ENCODE results near the gene SMIM1.

The SMIM1 gene

DNA sequence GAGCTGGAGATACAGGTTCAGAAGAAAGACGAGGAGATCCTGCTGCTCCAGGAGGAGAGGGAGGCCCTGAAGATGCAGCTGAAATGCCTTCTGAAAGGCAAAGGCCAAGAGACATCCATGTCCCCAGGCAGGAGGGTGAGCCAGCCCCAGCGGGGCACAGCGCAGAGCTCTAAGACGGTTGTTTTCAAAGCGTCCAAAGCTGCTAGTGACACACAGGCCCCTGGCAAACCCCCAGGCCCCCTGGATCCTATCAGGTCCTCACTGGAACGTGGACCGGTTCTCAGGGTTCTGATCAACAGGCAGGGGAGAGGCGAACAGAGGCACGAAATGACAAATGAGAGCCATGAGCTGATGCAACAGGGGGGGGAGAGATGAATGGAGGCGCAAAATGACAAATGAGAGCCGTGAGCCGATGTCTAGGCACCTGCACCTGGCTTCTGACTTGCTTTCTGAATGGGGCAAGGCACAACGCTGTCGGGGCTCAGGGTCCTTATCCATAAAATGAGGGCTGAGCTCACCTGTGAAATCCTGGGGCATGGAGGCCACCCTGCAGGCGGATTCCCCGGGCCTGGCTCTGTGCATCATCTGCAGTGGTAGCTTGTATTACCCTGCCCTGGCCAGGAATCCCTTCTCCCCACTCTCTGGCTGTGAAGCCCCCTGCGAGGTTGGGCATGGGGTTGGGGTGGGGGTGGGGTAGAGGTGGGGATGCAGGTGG, 11.1 kb upstream of the SMIM1 start:
- Histone ChIP-seq H3K9ac (no peak overlapping the region), H3K9me3 (ENCODE audit: control insufficient read depth, low read length) (no peaks in the 10 kb centered on the region), H3K4me2 (ENCODE audit: low read length) (no peak overlapping the region), H2AFZ (no peak overlapping the region), H3K4me1 (no peaks in the 10 kb centered on the region), H3K4me3 (ENCODE audit: low read depth, low read length) (no peak overlapping the region), H3K36me3 (ENCODE audit: control insufficient read depth, insufficient read depth, low read length) (no peaks in the 10 kb centered on the region), H3K79me2 (no peaks in the 10 kb centered on the region), H3K27me3 (ENCODE audit: control insufficient read depth, insufficient read depth, low read length) (no peaks in the 10 kb centered on the region), H3K27ac (no peak overlapping the region)
- no peak for TF ChIP-seq CTCF (IDR thresholded peaks at IDR 0.05)

DNA sequence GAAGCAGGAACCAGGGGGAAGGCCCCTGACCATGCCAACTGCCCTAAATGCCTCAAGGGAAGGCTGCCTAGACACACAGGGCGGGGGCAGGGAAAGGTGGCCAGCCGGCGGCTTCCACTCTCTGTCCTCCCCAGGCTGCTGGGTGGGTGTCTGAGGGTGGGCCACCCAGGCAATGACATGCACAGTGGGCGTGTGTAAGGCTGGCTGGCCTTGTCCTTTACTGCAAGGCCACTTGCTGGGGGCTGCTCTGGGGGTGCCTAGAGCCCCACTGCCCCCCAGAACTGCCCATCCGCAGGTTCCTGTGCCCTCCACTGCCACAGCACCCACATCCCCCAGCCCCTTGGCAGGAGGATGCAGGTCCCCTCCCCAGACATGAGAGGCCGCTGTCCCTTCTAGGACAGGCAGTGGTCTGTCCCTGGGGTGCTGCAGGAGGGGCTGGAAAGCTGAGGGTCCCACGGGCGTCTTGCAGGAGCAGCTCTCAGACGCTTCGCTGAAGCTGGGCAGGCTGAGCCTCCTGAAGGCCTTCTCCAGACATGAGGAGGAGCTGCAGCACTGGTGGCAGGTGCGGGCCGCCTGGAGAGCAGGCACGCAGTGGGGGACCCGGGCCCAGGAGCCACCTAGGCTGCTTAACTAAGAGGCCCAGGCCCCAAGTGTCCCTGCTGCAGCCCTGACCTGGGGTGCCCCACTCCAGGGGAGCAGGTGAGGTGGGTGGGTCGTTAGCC, 10.2 kb upstream of the SMIM1 start:
- Histone ChIP-seq H3K4me3 (ENCODE audit: low read depth, low read length) (no peak overlapping the region), H3K27me3 (ENCODE audit: control insufficient read depth, insufficient read depth, low read length) (no peaks in the 10 kb centered on the region)

DNA sequence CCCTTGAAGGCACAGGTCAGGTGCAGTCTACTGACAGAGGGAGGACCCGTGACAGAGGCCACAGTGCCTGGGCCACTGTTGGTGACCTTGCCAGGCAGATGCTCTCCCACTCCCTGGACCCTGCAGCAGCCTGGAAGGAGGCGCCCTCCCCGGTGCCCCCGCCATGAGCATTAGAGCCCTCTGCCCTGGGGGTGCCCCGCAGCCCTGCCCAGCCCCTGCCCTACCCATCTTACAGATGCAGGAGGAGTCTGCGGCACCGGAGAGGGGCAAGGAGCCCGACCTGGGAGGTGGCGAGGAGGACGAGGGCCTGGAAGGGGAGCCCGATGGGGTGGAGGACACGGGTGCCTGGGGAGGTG, 9.7 kb upstream of the SMIM1 start:
- no peak for TF ChIP-seq CTCF (IDR thresholded peaks at IDR 0.05)
- Histone ChIP-seq H3K4me2 (ENCODE audit: low read length) (no peak overlapping the region), H3K27me3 (ENCODE audit: control insufficient read depth, insufficient read depth, low read length) (no peaks in the 10 kb centered on the region), H3K27ac (no peak overlapping the region), H3K36me3 (ENCODE audit: control insufficient read depth, insufficient read depth, low read length) (no peaks in the 10 kb centered on the region), H3K4me3 (ENCODE audit: low read depth, low read length) (no peak overlapping the region), H3K79me2 (no peaks in the 10 kb centered on the region), H3K4me1 (no peaks in the 10 kb centered on the region), H3K9me3 (ENCODE audit: control insufficient read depth, low read length) (no peaks in the 10 kb centered on the region), H3K9ac (no peak overlapping the region), H2AFZ (no peak overlapping the region)

More for the DNA sequence above, 10.2 kb upstream of the SMIM1 start:
- no peak overlapping the region for H2AFZ ChIP-seq
- no peak overlapping the region for H3K27ac ChIP-seq
- no peaks in the 10 kb centered on the region for H3K4me1 ChIP-seq
- no peaks in the 10 kb centered on the region for H3K36me3 ChIP-seq (ENCODE audit: control insufficient read depth, insufficient read depth, low read length)
- no peaks in the 10 kb centered on the region for H3K79me2 ChIP-seq
- no peaks in the 10 kb centered on the region for H3K9me3 ChIP-seq (ENCODE audit: control insufficient read depth, low read length)
- H3K9ac ChIP-seq = no peak overlapping the region
- no peak for TF ChIP-seq CTCF (IDR thresholded peaks at IDR 0.05)
- no peak overlapping the region for H3K4me2 ChIP-seq (ENCODE audit: low read length)

DNA sequence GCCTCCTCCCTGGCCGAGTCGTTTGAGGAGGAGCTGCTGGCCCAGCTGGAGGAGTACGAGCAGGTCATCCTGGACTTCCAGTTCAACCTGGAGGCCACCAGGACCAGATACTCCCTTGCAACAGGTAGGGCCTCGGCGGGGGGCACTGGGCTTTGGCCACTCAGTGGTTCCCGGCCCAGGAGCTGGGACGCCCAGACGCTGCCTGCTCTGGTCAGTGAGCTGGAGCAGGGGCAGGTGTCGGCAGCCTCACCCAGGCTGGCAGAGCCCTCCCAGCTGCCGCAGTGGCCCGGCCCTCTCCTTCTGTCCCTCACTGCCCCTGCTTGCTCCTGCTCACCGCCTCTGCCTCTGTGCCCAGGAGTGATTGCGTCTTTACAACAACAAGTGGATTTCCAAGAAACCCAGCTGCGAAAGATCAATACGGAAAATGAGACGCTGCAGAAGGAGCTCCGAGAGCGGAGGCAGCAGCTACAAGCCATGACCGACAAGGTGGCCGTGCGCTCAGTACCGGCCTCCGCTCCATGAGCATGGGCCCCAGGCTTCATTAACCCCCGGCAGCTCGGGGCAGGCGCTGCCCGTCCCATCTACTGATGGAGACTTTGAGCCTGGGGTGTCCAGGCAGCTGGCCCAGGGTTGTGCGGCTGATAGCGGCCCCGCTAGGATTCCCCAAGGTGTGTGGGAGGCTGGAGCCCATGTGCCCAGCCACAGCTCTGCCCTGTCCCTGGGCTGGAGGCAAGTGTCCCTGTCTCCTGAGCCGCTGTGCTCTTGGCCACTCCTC, 9.0 kb upstream of the SMIM1 start:
- Histone ChIP-seq H3K4me1 (no peaks in the 10 kb centered on the region), H3K9ac (no peak overlapping the region), H3K27ac (no peak overlapping the region), H2AFZ (no peak overlapping the region), H3K9me3 (ENCODE audit: control insufficient read depth, low read length) (no peaks in the 10 kb centered on the region), H3K36me3 (ENCODE audit: control insufficient read depth, insufficient read depth, low read length) (no peaks in the 10 kb centered on the region), H3K27me3 (ENCODE audit: control insufficient read depth, insufficient read depth, low read length) (no peaks in the 10 kb centered on the region), H3K79me2 (no peaks in the 10 kb centered on the region), H3K4me2 (ENCODE audit: low read length) (no peak overlapping the region), H3K4me3 (ENCODE audit: low read depth, low read length) (no peak overlapping the region)
- TF ChIP-seq CTCF (IDR thresholded peaks at IDR 0.05) = no peak
